H1 (cell line): ENCODE data around the gene ISM1. TPM values are rescaled to one million over a fixed set of nuclear protein-coding genes. Genes with fewer than 3 reads are reported as not detected.

Experiments
- CTCF ChIA-PET: fragments of 300-600 bp; sonication (Branson Sonifier 250); formaldehyde crosslinking; loops from one replicate; lab custom pipeline; 2021; ENCODE audit not compliant: partially characterized antibody; lab: Charles Lee
- POLR2A ChIA-PET: fragments of 300-600 bp; sonication (Branson Sonifier 250); formaldehyde crosslinking; loops from one replicate; lab custom pipeline; 2021; ENCODE audit warnings: inconsistent platforms; ENCODE audit not compliant: partially characterized antibody; lab: Charles Lee
- DNase-seq, 2 experiments: peaks; one replicate each; pipeline versions ENCODE4 v3.0.0 to v3.0.0-alpha.2; 2010 to 2022; ENCODE audit warnings: low spot score in 2 of 2, low read depth in 1 of 2, mixed read lengths in 1 of 2
- FAIRE-seq: peaks from 2 replicates; lab custom pipeline; 2011; peaks lifted over from hg19 to GRCh38; lab: Jason Lieb, UNC
- H2AFZ ChIP-seq: 2 replicates; pipeline ENCODE4 v1.8.1; 2012; ENCODE audit warnings: low read length, inconsistent platforms
- H2AK5ac ChIP-seq: 2 replicates; pipeline ENCODE4 v1.6.1; 2013; ENCODE audit warnings: low read depth, low read length
- H2BK120ac ChIP-seq: replicated peaks from 2 replicates; pipeline ENCODE3; 2013; ENCODE audit warnings: low read depth, low read length, inconsistent platforms
- H2BK12ac ChIP-seq: 2 replicates; pipeline ENCODE4 v1.6.1; 2013; ENCODE audit warnings: low read depth, low read length
- H2BK15ac ChIP-seq: 2 replicates; pipeline ENCODE4 v1.6.1; 2013; ENCODE audit warnings: low read length
- H2BK20ac ChIP-seq: 2 replicates; pipeline ENCODE4 v1.6.1; 2013; ENCODE audit warnings: low read length
- H2BK5ac ChIP-seq: 2 replicates; pipeline ENCODE4 v1.6.1; 2013; ENCODE audit warnings: low read depth, low read length
- H3K14ac ChIP-seq: 2 replicates; pipeline ENCODE4 v1.6.1; 2013; ENCODE audit warnings: inconsistent platforms; ENCODE audit not compliant: insufficient read length
- H3K18ac ChIP-seq: 2 replicates; pipeline ENCODE4 v1.6.1; 2013; ENCODE audit warnings: low read length; ENCODE audit errors: extremely low read depth
- H3K23ac ChIP-seq: 2 replicates; pipeline ENCODE4 v1.6.1; 2013; ENCODE audit warnings: inconsistent platforms; ENCODE audit not compliant: insufficient read length
- H3K23me2 ChIP-seq: 2 replicates; pipeline ENCODE4 v1.6.1; 2013; ENCODE audit warnings: low read depth, low read length
- H3K27ac ChIP-seq: 2 replicates; pipeline ENCODE4 v1.6.1; 2011; ENCODE audit warnings: low read depth, low read length, inconsistent platforms
- H3K27me3 ChIP-seq, 4 experiments: replicated peaks in 1 of 4; 1 replicate in 1 of 4; 2 replicates in 3 of 4; pipeline versions ENCODE4 v1.6.1 to v1.8.1; 2011 to 2013; ENCODE audit warnings: low read length in 3 of 4, mild to moderate bottlenecking in 3 of 4, inconsistent platforms in 2 of 4, mixed read lengths in 2 of 4, moderate library complexity in 1 of 4; ENCODE audit not compliant: control insufficient read depth in 3 of 4, insufficient read depth in 3 of 4; ENCODE audit errors: extremely low read depth in 1 of 4
- H3K36me3 ChIP-seq, 4 experiments: 2 replicates each; pipeline versions ENCODE4 v1.6.1 to v1.8.1; 2011 to 2013; ENCODE audit warnings: mild to moderate bottlenecking in 4 of 4, low read length in 3 of 4, moderate library complexity in 2 of 4, control low read depth in 1 of 4, inconsistent platforms in 1 of 4; ENCODE audit not compliant: insufficient read depth in 4 of 4, control insufficient read depth in 2 of 4
- H3K4ac ChIP-seq: replicated peaks from 2 replicates; pipeline ENCODE3; 2013; ENCODE audit warnings: low read length, low read depth, mixed read lengths, inconsistent platforms; ENCODE audit not compliant: insufficient read length
- H3K4me1 ChIP-seq, 4 experiments: replicated peaks in 1 of 4; 1 replicate in 1 of 4; 2 replicates in 3 of 4; pipeline versions ENCODE4 v1.6.1 to v1.8.1; 2011 to 2013; ENCODE audit warnings: low read length in 3 of 4, inconsistent platforms in 2 of 4, mixed read lengths in 1 of 4; ENCODE audit not compliant: insufficient read depth in 4 of 4, control insufficient read depth in 3 of 4
- H3K4me2 ChIP-seq, 2 experiments: 2 replicates each; pipeline versions ENCODE4 v1.6.1 to v1.8.1; 2011 to 2013; ENCODE audit warnings: low read depth in 2 of 2, low read length in 2 of 2, control low read depth in 1 of 2, inconsistent platforms in 1 of 2, mild to moderate bottlenecking in 1 of 2; ENCODE audit not compliant: insufficient read depth in 1 of 2
- H3K4me3 ChIP-seq, 4 experiments: fragments of 200-600, 300-600 bp in 1 of 4; sonication (generic), shearing (Covaris generic), sonication (Bioruptor Twin) in 1 of 4; 2 replicates each; pipeline versions ENCODE4 v1.5.1 to v1.8.1; 2011 to 2016; ENCODE audit warnings: low read length in 4 of 4, low read depth in 3 of 4, control low read depth in 2 of 4, inconsistent platforms in 2 of 4, mild to moderate bottlenecking in 2 of 4, mixed read lengths in 1 of 4, moderate library complexity in 1 of 4; ENCODE audit not compliant: insufficient read depth in 2 of 4; ENCODE audit errors: extremely low read depth in 1 of 4
- H3K56ac ChIP-seq: replicated peaks from 2 replicates; pipeline ENCODE3; 2013; ENCODE audit warnings: low read depth, mild to moderate bottlenecking, mixed read lengths, low read length, inconsistent platforms; ENCODE audit not compliant: insufficient read length
- H3K79me1 ChIP-seq: 2 replicates; pipeline ENCODE4 v1.6.1; 2013; ENCODE audit warnings: low read depth, low read length, control low read depth
- H3K79me2 ChIP-seq, 2 experiments: 2 replicates each; pipeline versions ENCODE4 v1.6.1 to v1.8.1; 2012 to 2013; ENCODE audit warnings: low read length in 2 of 2, mild to moderate bottlenecking in 2 of 2, inconsistent platforms in 1 of 2; ENCODE audit not compliant: insufficient read depth in 2 of 2, control insufficient read depth in 1 of 2
- H3K9ac ChIP-seq, 4 experiments: replicated peaks in 1 of 4; 1 replicate in 1 of 4; 2 replicates in 3 of 4; pipeline versions ENCODE4 v1.6.1 to v1.8.1; 2011 to 2013; ENCODE audit warnings: low read depth in 3 of 4, low read length in 3 of 4, control low read depth in 2 of 4, mild to moderate bottlenecking in 2 of 4, moderate library complexity in 2 of 4, inconsistent platforms in 1 of 4; ENCODE audit errors: extremely low read depth in 1 of 4
- H3K9me3 ChIP-seq, 2 experiments: 2 replicates each; pipeline versions ENCODE4 v1.6.1 to v1.8.1; 2012 to 2013; ENCODE audit warnings: mild to moderate bottlenecking in 2 of 2, moderate library complexity in 2 of 2, control low read depth in 1 of 2, inconsistent platforms in 1 of 2, low read depth in 1 of 2, low read length in 1 of 2, mixed read lengths in 1 of 2; ENCODE audit not compliant: insufficient read depth in 2 of 2
- H4K20me1 ChIP-seq, 2 experiments: replicated peaks in 1 of 2; 2 replicates each; pipeline versions ENCODE3 to v1.8.1; 2011 to 2013; ENCODE audit warnings: inconsistent platforms in 2 of 2, low read length in 2 of 2, mild to moderate bottlenecking in 1 of 2; ENCODE audit not compliant: insufficient read depth in 2 of 2, control insufficient read depth in 1 of 2
- H4K5ac ChIP-seq: 2 replicates; pipeline ENCODE4 v1.6.1; 2013; ENCODE audit warnings: low read length, low read depth, mixed read lengths, inconsistent platforms; ENCODE audit not compliant: insufficient read length
- H4K8ac ChIP-seq: 2 replicates; pipeline ENCODE4 v1.8.0; 2013; ENCODE audit warnings: mild to moderate bottlenecking, moderate library complexity, low read length, inconsistent platforms; ENCODE audit not compliant: insufficient read depth; ENCODE audit errors: extremely low read depth
- H4K91ac ChIP-seq: replicated peaks from 2 replicates; pipeline ENCODE3; 2013; ENCODE audit warnings: low read length, mixed read lengths, inconsistent platforms; ENCODE audit not compliant: insufficient read length
- ASH2L ChIP-seq: fragments of 200-600, 300-600 bp; sonication (generic); IDR thresholded peaks from one replicate; pipeline ENCODE4 v1.7.1; 2017; ENCODE audit warnings: low read length
- EZH2 ChIP-seq: fragments of 200-600 bp; sonication (generic); IDR thresholded peaks from 2 replicates; pipeline ENCODE4 v1.7.1; 2012; ENCODE audit warnings: low read depth, mild to moderate bottlenecking, moderate library complexity, low read length, inconsistent platforms; ENCODE audit not compliant: severe bottlenecking
- HDAC6 ChIP-seq: IDR thresholded peaks from one replicate; pipeline ENCODE4 v1.7.1; 2012; ENCODE audit warnings: low read depth, mild to moderate bottlenecking, inconsistent platforms, low read length, moderate library complexity
- RNF2 ChIP-seq: fragments of 200-900, 300-1000 bp; sonication (generic); IDR thresholded peaks from 2 replicates; pipeline ENCODE4 v1.7.1; 2016; ENCODE audit warnings: borderline replicate concordance, low read depth, mild to moderate bottlenecking, antibody characterized with exemption, low read length; ENCODE audit not compliant: poor library complexity, severe bottlenecking; ENCODE audit errors: missing control alignments
- SP1 ChIP-seq: IDR thresholded peaks from 2 replicates; pipeline ENCODE4 v1.6.1; 2011; ENCODE audit warnings: low read depth, low read length
- TEAD4 ChIP-seq: IDR thresholded peaks from 2 replicates; pipeline ENCODE4 v1.6.1; 2012; ENCODE audit warnings: low read depth, low read length, inconsistent platforms, mixed read lengths
- WGBS, 2 experiments: shearing (Covaris generic) in 1 of 2; methylation state at CpG; one replicate each; pipeline versions ENCODE4 v1.1.6 to v1.1.7; 2013 to 2015; ENCODE audit warnings: low lambda C conversion rate in 2 of 2, mixed read lengths in 2 of 2, inconsistent platforms in 1 of 2, low coverage in 1 of 2, missing lambda C conversion rate in 1 of 2; ENCODE audit not compliant: insufficient replicate concordance in 2 of 2, insufficient coverage in 1 of 2, insufficient read length in 1 of 2; ENCODE audit errors: extremely low coverage in 1 of 2, missing lambda C conversion rate in 1 of 2; 5-methylcytosine and 5-hydroxymethylcytosine counted together
- polyA plus RNA-seq, 7 experiments: library from polyadenylated mRNA; depleted of rRNA in 3 of 7; stranded (reverse) in 5 of 7; unstranded in 2 of 7; fragments of >200 nt in 5 of 7; fragments of 200-250 nt in 2 of 7; gene quantifications; 1 replicate in 5 of 7; 2 replicates in 1 of 7; 4 replicates in 1 of 7; pipeline versions ENCODE4 v1.2.1 to v1.2.3, GENCODE V29; 2011 to 2013; ENCODE audit warnings: missing spikeins in 2 of 7, mixed read lengths in 2 of 7
- total RNA-seq: library from RNA; stranded (reverse); fragmentation: NEBNext Ultra II Directional; extraction: Animal tissue kit (Norgen Biotek cat#: 25700); gene quantifications from 2 replicates; pipeline ENCODE4 v1.2.1, GENCODE V29; 2021

Gene ISM1
- total and polyA plus RNA-seq, 2 of the 8 experiments (the other 6 are each of a cell fraction or from before 2014, with no cell fraction given): 0.62 to 0.97 TPM

DNA sequence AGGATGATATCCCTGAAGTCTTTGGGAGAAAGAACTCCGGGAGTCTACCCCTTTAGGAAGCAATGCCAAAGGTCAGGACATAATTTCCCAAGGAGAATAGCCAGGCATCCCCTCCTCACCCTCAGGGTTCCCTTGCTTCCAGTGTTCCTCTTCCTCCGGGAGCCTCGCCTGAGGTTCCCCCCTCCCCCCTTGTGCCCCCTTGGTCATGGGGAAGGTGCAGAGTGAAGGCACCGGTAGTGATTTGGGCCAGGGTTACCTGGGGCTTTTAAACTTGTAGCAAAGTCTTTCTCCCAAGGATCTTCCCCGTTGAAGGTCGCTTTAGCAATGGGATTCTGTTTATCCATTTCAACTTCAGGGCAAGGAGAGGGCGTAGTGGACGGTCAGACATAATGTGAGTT is 1.2 kb downstream of the ISM1 start:
- no peak overlapping the region for H4K8ac ChIP-seq
- H4K20me1 ChIP-seq: peaks cover 0 to 1% of the 10 kb centered on the region in 2 experiments
- H2BK15ac ChIP-seq: no peak overlapping the region
- H4K5ac ChIP-seq: no peak overlapping the region
- FAIRE-seq (peak; percentile 24), DNase-seq (peak in 1 of 2 experiments; percentile 56)
- H2BK20ac ChIP-seq: no peak overlapping the region
- no peak overlapping the region for H2BK5ac ChIP-seq
- no peak overlapping the region for H4K91ac ChIP-seq
- H2BK12ac ChIP-seq: no peak overlapping the region
- peaks cover 0 to 3% (median 2%) of the 10 kb centered on the region in 4 experiments; a peak in 3 of 7 replicates for H3K4me1 ChIP-seq
- H3K27me3 ChIP-seq: peaks cover 10 to 56% (median 40%) of the 10 kb centered on the region in 4 experiments
- no peak overlapping the region for H2BK120ac ChIP-seq
- H3K36me3 ChIP-seq: no peaks in the 10 kb centered on the region
- H2AFZ ChIP-seq: peak overlapping the region; percentile 75
- H3K23ac ChIP-seq: no peak overlapping the region
- 3% methylated on average over 6 of the region's 8 CpGs; no CpG with 5 or more reads in 1 of the 2 experiments for WGBS, 2 experiments
- H3K4ac ChIP-seq: no peak overlapping the region
- no peaks in the 10 kb centered on the region for H3K79me2 ChIP-seq
- ChIA-PET CTCF (interaction anchor here (0.7 kb wide), 1 partner anchor 40 kb away, joined by 3 read pairs; no protein-coding TSS in a partner anchor), POLR2A (no interaction called here)
- H3K9ac ChIP-seq: no peak overlapping the region
- peaks cover 18% of the 10 kb centered on the region; the same call in 1 of the 2 replicates for H3K23me2 ChIP-seq
- no peaks in the 10 kb centered on the region for H3K9me3 ChIP-seq
- no peaks in the 10 kb centered on the region for H3K79me1 ChIP-seq
- H3K4me2 ChIP-seq: peak overlapping the region; percentile 82 to 98
- peak overlapping the region; percentile 25; the same call in 1 of the 2 replicates for H3K18ac ChIP-seq
- H3K14ac ChIP-seq: no peak overlapping the region
- no peak overlapping the region for H2AK5ac ChIP-seq
- no peak overlapping the region for H3K56ac ChIP-seq
- peak overlapping the region; percentile 43 to 81 (median 64) for H3K4me3 ChIP-seq
- no peak overlapping the region for H3K27ac ChIP-seq
- TF ChIP-seq ASH2L (peak; percentile 73), RNF2 (peak; percentile 8), EZH2 (peak; percentile 29), HDAC6 (no peak), SP1 (no peak), TEAD4 (no peak)
